ENCODE measurements around the gene B4GALT2.

- TF ChIP-seq ZNF445 (CRISPR knock-in tag; IDR thresholded peaks at IDR 0.05; ENCODE audit: low read depth) (no peak), ZNF830 (CRISPR knock-in tag; IDR thresholded peaks at IDR 0.05) (no peak), EZH2 (IDR thresholded peaks at IDR 0.05; ENCODE audit: borderline replicate concordance, low read depth, low read length) (no peak), TAF1 (IDR thresholded peaks at IDR 0.05; ENCODE audit: control insufficient read depth, extremely low read depth, insufficient read depth, low read length, severe bottlenecking) (no peak), GABPA (tag; conservative IDR thresholded peaks at IDR 0.05; ENCODE audit: low read depth) (no peak), FOXJ3 (CRISPR knock-in tag; IDR thresholded peaks at IDR 0.05) (no peak), CTCF (IDR thresholded peaks at IDR 0.05 in 2 of 3, conservative IDR thresholded peaks at IDR 0.05 in 1 of 3; ENCODE audit: insufficient read depth in 2 of 3, low read depth in 1 of 3, low read length in 3 of 3) (no peak), MAFK (IDR thresholded peaks at IDR 0.05; ENCODE audit: low read length) (no peak), ZBTB2 (IDR thresholded peaks at IDR 0.05) (no peak), ZNF507 (tag; conservative IDR thresholded peaks at IDR 0.05) (no peak), USF2 (CRISPR knock-in tag; IDR thresholded peaks at IDR 0.05) (no peak), ZNF354B (CRISPR knock-in tag; IDR thresholded peaks at IDR 0.05) (no peak), MEF2A (IDR thresholded peaks at IDR 0.05; ENCODE audit: control insufficient read depth, low read depth, low read length) (no peak)
Observed at GRCh38 chr1:43987159-43987902, 8.3 kb downstream of the B4GALT2 start.

All from K562 (cell line).